Inferior parietal cortex (tissue), 1 donor: Measurements from ENCODE around the gene MRPL3.
"Not testable (repeated sequence)": the region's sequence is repeated elsewhere in the genome, so short reads cannot be mapped to it uniquely, and the experiment has no call there.

ENCODE experiments used
- DNase-seq: peaks from one replicate; pipeline ENCODE4 v3.0.0-alpha.2; 2016; ENCODE audit errors: extremely low spot score

Gene MRPL3

DNA sequence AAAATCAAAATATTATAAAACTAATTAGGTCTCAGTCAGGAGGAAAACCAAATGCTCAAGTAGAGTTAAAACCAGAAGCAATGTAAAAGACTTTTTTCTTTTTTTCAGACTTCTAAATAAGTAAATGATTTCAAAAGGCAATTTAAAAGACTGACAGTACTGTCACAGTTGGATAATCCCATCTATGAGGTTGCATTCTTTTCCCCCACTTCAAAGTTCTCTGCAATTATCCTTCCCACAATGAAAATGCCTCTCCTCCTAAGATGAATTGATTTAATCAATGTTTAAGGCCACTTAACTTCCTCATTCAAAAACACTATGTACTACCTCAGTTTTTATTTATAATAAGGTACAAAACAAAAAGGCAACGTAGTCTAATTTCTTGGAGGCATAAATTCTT is 8.1 kb downstream of the MRPL3 start:
- DNase-seq, result no peak

DNA sequence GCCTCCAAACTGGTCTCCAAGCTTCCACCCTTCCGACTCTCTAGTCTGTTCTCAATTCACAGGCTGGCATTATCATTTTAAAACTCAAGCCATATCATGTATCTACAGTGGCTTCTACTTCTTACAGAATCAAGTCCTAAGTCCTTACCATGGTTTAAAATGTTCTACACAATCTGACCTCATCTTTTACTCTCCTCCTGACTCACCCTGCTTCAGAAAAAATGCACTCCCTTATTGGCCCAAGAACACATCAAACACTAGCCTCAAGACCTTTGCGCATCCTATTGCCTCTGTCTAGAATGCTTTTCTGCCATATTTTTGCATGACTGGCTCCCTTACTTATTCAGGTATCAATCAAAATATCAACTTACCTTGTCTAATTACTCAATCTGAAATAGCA is 11.0 kb downstream of the MRPL3 start:
- DNase-seq, result no peak

DNA sequence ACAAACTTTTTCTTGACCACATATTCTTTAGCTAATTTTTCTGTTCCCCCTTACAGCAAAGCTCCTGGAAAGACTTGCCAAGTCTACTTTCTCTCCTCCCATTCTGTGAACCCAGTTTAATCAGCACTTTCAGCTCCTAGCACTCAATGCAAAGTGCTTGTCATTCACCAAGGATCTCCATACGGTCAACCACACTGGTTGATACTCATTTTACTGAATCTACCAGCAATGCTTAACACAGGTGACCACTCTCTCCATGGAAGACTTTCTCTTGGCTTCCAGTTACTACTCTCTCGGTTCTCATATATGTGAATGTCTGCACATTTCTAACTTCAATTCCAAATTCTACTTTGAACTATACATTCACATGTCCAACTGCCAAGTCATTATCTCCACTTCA is 11.7 kb downstream of the MRPL3 start:
- no peak for DNase-seq

DNA sequence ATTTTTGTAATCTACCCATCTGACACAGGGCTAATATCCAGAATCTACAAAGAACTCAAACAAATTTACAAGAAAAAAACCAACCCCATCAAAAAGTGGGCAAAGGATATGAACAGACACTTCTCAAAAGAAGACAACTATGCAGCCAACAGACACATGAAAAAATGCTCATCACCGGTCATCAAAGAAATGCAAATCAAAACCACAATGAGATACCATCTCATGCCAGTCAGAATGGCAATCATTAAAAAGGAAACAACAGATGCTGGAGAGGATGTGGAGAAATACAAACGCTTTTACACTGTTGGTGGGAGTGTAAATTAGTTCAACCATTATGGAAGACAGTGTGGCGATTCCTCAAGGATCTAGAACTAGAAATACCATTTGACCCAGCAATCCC is 16.2 kb downstream of the MRPL3 start:
- DNase-seq, result not testable (repeated sequence)

DNA sequence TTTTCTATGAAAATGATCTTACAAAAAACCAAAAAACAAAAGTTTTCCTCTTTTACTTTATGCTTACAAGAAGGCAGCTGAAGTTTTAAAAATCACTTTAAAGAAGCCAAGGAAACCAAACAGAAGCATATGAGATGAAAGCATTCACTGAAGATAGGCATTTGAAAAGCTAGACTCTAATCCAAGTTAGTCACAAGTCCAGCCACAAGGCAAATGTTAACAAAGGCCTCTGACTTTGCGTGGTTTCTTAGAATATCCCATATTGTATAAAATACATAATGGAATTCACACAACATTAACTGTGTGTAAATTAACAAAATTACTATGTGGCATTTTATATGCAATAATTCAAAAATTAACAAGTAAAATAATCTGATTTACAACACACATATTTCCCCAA is 17.7 kb downstream of the MRPL3 start:
- no peak for DNase-seq

DNA sequence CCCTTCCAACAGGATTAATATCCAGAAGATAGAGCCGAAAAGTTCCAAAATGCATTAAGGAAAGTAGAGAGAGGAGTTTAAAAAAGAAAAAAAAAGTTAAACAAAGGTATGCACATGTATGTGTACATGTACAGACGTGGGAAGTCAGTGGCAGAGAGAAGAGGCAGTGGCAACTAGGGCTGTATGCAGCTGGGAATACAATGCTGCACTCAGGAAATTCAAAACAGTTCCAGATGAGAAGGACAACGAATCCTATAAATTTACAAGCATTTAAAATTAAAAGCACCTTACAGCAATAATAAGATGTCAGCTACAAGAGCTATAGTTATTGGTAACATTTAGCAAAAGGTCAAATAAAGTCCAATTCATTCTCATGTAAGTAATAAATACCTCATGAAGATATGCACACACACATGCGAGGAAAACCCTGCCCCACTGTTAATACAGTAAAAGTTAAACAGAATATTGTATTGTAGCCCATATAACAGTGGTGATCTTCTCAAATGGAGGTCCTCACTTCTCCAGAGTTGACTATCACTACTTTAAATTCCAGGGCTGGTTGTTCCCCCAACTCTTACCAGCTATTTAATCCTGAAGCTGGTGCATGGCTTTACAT is 18.2 kb downstream of the MRPL3 start:
- DNase-seq, result no peak

DNA sequence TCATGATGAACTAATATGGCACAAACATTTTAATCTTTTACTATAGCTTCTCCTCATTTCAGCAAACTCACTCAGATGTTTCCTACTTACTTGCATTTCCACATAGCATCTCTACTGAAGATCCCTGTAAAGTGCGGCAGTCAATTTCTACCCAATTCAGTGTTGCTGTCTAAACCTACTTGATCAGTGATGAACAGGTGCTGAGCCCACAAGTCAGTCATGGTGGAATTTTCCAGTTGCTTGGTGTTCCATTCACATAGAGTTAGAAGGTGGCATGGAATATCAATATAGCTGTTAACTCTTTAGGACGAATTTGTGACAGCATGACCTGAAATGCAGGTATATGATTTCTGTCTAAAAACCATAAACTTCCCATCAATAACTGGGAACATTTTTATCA is 22.7 kb downstream of the MRPL3 start:
- no peak for DNase-seq

DNA sequence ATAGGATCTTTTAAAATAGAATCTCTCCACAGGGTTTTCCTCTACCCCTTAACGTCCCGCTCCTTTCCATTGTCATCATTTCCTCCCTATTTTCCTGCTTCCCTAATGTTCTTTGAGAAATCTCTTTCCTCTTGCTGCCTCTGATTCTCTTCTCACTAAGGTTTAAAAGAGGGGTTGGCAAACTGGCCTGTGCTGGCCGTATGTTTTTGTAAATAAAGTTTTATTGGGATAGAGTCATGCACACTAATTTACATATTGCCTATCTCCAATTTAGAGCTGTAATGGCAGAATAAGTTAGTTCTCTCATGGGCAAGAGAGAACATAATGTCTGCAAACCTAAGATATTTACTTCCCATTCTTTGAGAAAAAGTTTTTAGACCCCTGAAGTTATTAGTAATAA is 25.0 kb downstream of the MRPL3 start:
- DNase-seq, result no peak

DNA sequence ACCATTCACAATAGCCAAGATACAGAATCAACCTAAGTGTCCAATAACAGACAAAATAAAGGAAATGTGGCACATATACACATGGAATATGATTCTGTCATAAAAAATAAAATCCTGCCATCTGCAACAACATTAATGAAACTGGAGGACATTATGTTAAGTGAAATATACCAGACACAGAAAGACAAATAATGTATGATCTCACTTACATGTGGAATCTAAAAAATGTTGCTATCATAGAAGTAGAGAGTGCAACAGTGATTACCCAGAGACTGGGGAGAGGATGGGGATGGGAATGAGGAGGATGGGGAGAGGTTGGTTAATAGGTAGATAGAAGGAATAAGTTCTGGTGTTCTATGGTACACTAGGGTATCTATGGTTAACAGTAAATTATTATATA is 28.7 kb downstream of the MRPL3 start:
- no peak for DNase-seq

DNA sequence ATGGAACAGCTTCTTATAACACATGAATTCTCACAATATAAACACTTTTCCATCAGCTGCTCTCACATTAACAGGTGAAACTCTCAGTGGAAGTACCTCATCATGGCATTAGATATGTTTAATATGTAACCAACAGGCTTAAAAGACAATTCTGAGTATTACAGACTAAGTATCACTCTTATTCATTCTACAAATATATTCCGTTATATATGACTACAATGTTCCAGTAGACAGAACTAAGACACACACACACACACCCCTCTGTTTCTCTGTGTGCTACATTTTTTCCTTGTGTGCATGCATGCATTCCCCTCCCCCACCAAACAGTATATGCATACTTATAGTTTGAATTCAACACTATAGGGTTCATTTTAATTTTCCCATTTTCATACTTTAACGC is 32.4 kb downstream of the MRPL3 start:
- DNase-seq, result no peak

DNA sequence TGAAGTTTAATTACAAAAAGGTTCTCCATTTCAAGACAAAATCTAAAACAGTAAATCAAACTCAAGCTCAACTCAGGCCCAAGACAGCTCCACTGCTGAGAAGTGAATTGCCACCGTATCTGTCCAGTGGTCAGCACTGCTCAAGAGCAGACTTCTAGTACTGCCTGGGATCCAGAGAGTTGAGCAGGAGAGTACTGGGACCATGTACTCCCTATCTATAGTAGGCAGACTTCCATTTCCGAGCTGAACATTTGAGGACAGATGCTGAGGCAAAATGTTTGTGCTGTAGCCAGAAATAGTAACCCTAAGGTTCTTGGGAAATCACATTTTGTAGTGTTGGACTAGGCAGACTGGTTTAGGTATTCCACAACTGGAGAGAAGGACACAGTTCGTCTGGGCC is 44.1 kb downstream of the MRPL3 start:
- no peak for DNase-seq

DNA sequence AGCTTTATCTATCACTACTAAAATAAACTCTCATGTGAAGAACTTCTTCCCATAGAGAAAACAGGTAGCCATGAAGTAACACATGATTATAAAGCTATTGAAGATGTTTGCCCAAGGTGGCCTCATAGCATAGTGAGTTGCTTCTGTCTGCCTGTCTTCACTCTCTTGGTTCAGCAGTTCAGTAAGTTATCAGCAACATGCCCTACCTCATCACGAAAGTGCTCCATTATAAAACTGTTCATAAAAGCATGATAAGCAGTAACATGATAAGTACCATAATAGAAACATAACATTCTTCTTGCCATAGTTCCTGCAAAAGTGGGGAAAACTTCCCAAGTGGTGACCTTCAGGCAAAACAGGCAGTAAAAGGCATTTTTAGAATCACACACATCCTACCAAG is 45.6 kb downstream of the MRPL3 start:
- no peak for DNase-seq

DNA sequence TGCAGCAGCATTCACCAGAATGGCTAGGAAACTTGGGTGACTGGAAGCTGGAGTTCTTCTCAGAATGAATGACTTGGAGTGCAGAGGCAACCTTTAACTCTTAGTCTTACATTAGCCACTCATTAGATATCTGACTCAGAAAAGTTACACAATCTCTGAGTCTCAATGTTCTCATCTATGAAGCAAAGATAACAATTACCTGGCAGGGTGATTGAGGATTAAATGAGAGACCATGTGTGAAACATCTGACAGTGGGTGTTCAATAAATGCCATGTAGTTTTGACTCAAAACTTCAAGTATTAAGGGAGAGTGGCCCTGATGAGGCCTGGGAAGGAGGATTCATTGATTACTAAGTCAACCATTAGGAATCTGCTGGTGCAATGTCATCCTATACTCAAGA is 48.3 kb downstream of the MRPL3 start:
- no peak for DNase-seq

DNA sequence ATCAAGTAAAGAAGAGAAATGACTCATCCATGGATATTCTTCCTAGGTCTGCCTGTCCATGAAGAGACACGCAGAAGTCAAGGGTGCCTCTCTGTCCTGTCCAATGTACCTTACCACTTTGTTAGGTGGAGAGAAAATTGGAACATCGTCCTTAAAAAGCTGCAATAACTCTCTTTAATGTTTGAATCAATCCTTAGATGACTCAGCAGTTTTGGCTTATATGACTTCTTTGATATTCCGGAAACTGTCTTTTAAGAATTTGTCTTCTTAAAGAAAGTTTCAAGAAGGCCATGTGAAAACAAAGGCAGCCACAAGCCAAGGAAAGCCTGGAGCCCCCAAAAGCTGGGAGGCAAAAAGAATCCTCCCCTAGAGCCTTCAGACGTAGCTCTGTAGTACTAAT is 49.2 kb downstream of the MRPL3 start:
- DNase-seq, result no peak

DNA sequence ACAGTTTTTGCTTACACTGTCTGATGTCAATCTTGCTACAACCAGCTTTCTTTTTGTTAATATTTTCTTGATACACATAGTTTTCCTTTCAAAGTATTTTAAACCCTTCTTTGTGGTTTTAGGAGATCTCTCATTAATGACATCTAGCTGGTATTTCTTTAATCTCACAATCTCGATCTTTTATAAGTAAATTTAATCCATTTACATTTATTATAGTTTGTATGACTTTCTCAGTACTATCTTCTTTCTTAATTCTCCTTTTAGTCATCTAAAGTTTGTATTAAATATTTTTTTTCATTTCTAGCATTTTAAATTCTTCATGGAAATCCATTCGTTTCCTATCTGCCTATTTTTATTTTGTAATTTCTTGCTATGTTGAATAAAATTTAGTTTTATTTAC is 55.4 kb downstream of the MRPL3 start:
- DNase-seq, result no peak

DNA sequence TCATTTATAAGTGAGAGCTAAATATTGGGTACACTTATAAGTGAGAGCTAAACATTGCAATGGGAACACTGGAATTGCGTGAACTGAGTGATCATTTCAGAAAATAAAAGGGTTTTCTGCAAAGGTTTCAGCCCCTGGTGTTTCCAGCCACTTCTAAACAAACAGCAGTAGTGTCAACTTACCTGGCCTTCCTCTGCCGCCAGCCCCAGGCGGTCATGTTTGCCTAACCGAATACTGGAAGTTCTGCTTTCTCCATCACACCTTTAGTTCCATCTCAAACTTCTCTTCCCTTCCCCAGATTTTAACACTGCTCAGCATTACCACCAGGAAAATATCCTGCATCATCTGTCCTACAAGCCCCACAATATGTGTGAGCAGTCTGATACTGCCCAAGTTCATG is 58.6 kb downstream of the MRPL3 start:
- DNase-seq, result no peak

DNA sequence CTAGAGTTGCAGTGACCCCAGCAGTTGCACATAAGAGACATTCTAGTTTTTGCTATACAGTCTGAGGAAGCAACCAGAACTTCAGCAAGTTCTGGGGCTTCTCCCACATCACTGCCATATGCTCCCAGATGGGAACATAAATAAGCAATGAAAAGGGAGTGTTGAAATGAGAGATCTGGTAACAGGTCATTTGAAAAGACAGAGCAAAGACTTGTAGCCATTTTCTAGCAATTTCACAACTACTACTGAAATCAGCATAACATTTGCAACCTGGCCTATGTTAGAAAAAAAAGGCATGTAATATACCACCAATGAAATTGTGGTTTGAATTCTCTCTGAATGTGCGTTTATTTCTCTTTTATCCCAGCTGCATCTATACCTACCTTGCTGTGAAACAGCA is 63.7 kb downstream of the MRPL3 start:
- DNase-seq, result no peak

DNA sequence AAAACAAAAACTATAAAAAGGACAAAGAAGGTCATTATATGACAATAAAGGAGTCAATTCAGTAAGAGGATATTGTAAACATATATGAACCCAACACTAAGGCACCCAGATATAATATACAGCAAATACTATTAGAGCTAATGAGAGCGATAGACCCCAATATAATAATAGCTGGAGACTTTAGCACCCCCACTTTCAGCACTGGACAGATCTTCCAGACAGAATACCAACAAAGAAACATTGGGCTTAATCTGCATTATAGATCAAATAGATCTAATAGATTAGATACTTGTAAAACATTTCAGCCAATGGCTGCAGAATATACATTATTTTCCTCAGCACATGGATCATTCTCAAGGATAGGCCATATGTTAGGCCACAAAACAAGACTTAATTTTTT is 67.8 kb downstream of the MRPL3 start:
- no peak for DNase-seq

DNA sequence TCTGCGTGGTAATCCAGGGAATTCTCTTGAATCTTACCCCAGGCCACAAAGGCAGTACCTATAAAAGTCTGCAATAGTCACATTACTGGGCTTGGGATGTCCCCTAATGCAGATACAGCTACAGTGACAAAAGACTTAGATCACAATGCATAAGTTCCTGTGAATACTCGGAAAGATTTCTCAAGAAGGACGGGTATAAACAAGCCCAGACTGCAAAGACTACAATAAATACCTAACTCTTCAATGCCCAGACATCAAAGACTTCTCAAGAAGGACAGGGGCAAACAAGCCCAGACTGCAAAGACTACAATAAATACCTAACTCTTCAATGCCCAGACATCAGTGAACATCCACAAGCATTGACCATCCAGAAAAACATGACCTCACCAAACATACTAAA is 70.3 kb downstream of the MRPL3 start:
- no peak for DNase-seq

DNA sequence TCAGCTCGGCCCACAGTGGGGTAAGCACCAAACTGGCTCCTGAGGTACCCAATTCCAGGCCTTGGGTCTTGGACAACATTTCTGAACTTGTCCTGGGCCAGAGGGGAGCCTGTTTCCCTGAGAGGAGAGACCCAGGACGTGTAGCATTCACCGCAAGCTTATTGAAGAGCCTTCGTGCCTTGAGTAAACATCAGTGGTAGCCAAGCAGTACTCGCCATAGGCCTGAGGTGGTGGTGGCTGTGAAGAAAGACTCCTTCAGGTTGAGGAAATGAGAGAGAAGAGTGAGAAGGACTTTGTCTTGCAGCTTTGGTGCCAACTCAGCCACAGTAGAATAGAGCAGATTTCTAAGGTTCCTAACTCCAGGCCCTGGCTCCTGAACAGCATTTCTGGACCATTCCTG is 71.0 kb downstream of the MRPL3 start:
- no peak for DNase-seq

DNA sequence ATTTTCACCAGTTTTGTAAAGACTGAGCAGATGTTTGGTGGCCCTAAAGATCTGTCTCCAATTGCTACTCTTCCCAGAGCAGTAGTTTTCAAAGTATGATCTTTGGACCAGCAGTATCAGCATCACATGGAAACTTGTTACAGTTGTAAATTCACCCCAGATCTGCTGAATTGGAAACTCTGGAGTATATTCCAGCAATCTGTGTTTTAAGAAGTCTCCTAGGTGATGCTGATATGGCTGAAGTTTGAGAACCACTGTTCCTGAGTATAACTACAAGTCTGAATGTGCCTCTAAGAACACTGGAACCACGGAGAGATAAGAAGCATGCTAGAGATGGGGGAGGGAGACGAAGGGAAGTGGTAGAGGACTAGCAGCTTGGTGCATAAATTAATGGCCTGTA is 75.5 kb downstream of the MRPL3 start:
- no peak for DNase-seq

DNA sequence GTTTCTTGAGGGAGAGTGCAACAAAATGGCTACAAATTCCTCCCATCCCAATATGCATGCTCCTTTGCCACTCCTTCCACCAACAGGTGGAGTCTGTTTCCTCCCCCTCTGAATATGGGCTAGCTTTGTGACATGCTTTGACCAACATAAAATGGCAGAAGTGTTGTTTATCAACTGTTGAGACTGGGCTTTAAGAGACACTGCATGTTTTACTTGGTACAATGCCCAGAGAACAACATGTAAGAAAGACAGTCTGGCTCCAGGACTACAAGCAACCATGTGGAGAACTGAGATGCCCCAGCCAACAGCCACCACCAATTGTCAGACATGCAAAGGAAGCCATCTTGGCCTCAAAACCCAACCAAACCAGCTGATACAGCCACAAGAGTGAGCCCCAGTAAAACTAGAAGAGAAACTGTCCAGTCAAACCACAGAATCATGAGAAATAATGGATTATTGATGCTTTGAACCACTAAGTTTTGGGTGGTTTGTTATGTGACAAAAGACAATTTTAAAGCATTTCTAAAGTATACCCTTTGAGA is 80.7 kb downstream of the MRPL3 start:
- no peak for DNase-seq

DNA sequence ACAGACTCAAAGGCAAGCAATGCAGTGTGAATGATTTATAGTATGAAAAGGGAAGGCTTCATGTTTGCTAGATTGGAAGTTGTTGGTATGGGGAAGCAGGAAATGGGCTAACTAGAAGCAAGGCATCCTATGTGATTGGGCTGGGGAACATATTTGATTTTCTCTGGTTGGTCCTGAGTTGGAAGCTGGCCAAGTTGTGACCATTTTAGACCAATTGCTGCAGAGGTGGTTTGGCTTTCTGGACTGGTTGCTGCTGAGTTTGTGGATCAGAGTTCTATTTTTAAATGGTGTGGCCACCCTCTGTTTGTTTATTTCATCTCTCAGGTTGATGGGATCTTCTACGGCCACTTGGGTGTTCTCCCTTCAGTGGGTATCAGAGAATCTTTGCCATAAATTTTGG is 81.5 kb downstream of the MRPL3 start:
- DNase-seq, result no peak

DNA sequence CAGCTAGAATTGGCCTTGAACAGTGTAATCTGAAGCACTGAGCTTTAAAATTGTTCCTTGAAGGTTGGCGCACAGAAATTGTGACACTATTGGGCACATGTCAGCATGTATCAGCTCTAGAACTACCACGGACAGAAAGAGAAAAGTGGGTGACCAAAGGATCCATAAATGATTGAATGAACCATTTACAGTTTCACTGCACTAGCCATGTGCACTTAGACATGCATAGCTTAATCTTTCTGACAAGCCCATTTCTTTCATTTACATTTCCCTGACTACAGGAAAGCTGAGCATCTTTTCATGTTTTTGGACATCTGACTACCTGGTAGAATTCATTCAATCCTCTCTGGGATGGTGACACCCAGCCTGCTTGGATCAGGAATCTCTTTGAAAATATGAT is 85.0 kb downstream of the MRPL3 start:
- DNase-seq, result no peak
